SK-N-SH (cell line): ENCODE data around the gene IQSEC3.

Experiments
- EZH2phosphoT487 ChIP-seq: fragments of 200-600 bp; sonication (generic); IDR thresholded peaks from 2 replicates; pipeline ENCODE4 v1.6.1; 2017; ENCODE audit warnings: low read depth, mixed run types, mild to moderate bottlenecking, antibody characterized with exemption, moderate library complexity, borderline replicate concordance
- MEF2A ChIP-seq: IDR thresholded peaks from 2 replicates; pipeline ENCODE4 v1.4.0; 2012; ENCODE audit warnings: low read depth, borderline replicate concordance
- MXI1 ChIP-seq: IDR thresholded peaks from 2 replicates; pipeline ENCODE4 v1.6.1; 2012; ENCODE audit warnings: mild to moderate bottlenecking, low read depth, low read length, improper control_type of control experiment
- NFIC ChIP-seq: IDR thresholded peaks from 2 replicates; pipeline ENCODE4 v1.4.0; 2012; ENCODE audit warnings: borderline replicate concordance
- NRF1 ChIP-seq: IDR thresholded peaks from 2 replicates; pipeline ENCODE4 v1.6.1; 2012; ENCODE audit warnings: low read depth, mild to moderate bottlenecking, low read length
- POLR2AphosphoS5 ChIP-seq: IDR thresholded peaks from 2 replicates; pipeline ENCODE4 v1.6.1; 2012; ENCODE audit warnings: low read depth, low read length
- RCOR1 ChIP-seq: fragments of 150-350 bp; IDR thresholded peaks from 2 replicates; pipeline ENCODE4 v1.6.1; 2017; ENCODE audit warnings: antibody characterized with exemption, low read length
- RXRA ChIP-seq: IDR thresholded peaks from 2 replicates; pipeline ENCODE4 v1.4.0; 2012; ENCODE audit warnings: low read depth, mild to moderate bottlenecking, borderline replicate concordance
- SIN3A ChIP-seq: IDR thresholded peaks from 2 replicates; pipeline ENCODE4 v1.6.1; 2012; ENCODE audit warnings: low read depth, mild to moderate bottlenecking, low read length, moderate library complexity, borderline replicate concordance
- YY1 ChIP-seq: IDR thresholded peaks from 2 replicates; pipeline ENCODE4 v1.4.0; 2012; ENCODE audit warnings: low read depth, mild to moderate bottlenecking
- TF ChIP-seq, protein P1 (sequence below): fragments of 200-600 bp; sonication (generic); IDR thresholded peaks from 2 replicates; pipeline ENCODE4 v1.6.1; 2017; ENCODE audit warnings: antibody characterized with exemption, mild to moderate bottlenecking, moderate library complexity
- TF ChIP-seq, protein P2 (sequence below): IDR thresholded peaks from 2 replicates; pipeline ENCODE4 v1.4.0; 2012; ENCODE audit warnings: low read depth

DNA sequence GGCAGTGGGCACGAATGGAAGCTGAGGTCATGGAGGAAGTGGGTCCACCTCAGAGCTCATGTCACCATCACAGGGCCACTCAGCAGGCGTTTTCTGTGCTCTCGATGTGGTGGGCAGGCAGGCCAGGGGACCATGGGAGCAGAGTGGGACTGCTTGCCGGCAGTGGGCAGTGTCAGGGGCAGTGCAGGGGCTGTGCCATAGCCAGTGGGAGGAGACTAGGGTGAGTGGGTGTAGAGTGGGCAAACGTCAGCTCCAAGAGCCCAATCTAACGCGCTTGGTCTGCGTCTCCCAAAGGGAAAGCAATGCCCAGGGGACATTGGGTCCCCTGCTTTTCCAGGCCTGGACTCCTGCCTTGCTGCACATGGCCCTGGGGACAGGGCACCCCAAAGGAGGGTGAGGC, 89.1 kb downstream of the IQSEC3 start:
- TF ChIP-seq, protein P1, sequence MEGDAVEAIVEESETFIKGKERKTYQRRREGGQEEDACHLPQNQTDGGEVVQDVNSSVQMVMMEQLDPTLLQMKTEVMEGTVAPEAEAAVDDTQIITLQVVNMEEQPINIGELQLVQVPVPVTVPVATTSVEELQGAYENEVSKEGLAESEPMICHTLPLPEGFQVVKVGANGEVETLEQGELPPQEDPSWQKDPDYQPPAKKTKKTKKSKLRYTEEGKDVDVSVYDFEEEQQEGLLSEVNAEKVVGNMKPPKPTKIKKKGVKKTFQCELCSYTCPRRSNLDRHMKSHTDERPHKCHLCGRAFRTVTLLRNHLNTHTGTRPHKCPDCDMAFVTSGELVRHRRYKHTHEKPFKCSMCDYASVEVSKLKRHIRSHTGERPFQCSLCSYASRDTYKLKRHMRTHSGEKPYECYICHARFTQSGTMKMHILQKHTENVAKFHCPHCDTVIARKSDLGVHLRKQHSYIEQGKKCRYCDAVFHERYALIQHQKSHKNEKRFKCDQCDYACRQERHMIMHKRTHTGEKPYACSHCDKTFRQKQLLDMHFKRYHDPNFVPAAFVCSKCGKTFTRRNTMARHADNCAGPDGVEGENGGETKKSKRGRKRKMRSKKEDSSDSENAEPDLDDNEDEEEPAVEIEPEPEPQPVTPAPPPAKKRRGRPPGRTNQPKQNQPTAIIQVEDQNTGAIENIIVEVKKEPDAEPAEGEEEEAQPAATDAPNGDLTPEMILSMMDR, result no peak
- TF ChIP-seq MXI1, result no peak
- TF ChIP-seq RCOR1, result no peak
- TF ChIP-seq NFIC, result no peak
- TF ChIP-seq YY1, result no peak
- TF ChIP-seq SIN3A, result no peak
- no peak for TF ChIP-seq POLR2AphosphoS5
- TF ChIP-seq, protein P2, sequence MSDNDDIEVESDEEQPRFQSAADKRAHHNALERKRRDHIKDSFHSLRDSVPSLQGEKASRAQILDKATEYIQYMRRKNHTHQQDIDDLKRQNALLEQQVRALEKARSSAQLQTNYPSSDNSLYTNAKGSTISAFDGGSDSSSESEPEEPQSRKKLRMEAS, result no peak
- no peak for TF ChIP-seq NRF1
- TF ChIP-seq MEF2A, result no peak
- TF ChIP-seq RXRA, result no peak
- TF ChIP-seq EZH2phosphoT487, result no peak
